HepG2 (cell line): ENCODE results near the gene CYP2A6.

Experiments
- KAT7 ChIP-seq: IDR thresholded peaks from 2 replicates; pipeline ENCODE4 v1.6.1; 2018; ENCODE audit warnings: borderline replicate concordance, missing compliant biosample characterization
- KLF9 ChIP-seq: IDR thresholded peaks from 2 replicates; pipeline ENCODE4 v1.6.1; 2016; ENCODE audit warnings: low read depth
- RBM39 ChIP-seq: fragments of 200-400 bp; formaldehyde crosslinking; IDR thresholded peaks from one replicate; pipeline ENCODE4 v1.6.1; 2018; ENCODE audit warnings: antibody characterized with exemption, mild to moderate bottlenecking, low read depth, low read length; ENCODE audit not compliant: poor library complexity, severe bottlenecking

GRCh38 chr19:40806423-40807146 lies 43.7 kb downstream of the CYP2A6 start:
- TF ChIP-seq RBM39 (no peak), KLF9 (CRISPR knock-in tag) (no peak), KAT7 (CRISPR knock-in tag) (no peak)
